ENCODE data around the gene PCAT6.

- TF ChIP-seq CTCF (IDR thresholded peaks at IDR 0.05 in 4 of 5, conservative IDR thresholded peaks at IDR 0.05 in 1 of 5) = no peak
- TF ChIP-seq POLR2A (IDR thresholded peaks at IDR 0.05) = no peak
Observed at GRCh38 chr1:202825748-202826147, 15.0 kb downstream of the PCAT6 start.
